ENCODE measurements around the gene CEMP1. TPM values are rescaled to one million over a fixed set of nuclear protein-coding genes. Genes with fewer than 3 reads are reported as not detected.
"Not testable (repeated sequence)": the region's sequence is repeated elsewhere in the genome, so short reads cannot be mapped to it uniquely, and the experiment has no call there.

CEMP1 gene
- total and polyA plus RNA-seq, 2 experiments from 2014 or later: 0.31 to 7.5 TPM

- H3K27ac ChIP-seq (ENCODE audit: low read depth); H3K4me1 Mint-ChIP-seq; H3K36me3 ChIP-seq (ENCODE audit: insufficient read depth); H3K27me3 ChIP-seq (ENCODE audit: insufficient read depth); H3K9me2 ChIP-seq (ENCODE audit: insufficient read depth); H3K4me1 ChIP-seq (ENCODE audit: insufficient read depth); H3K27ac Mint-ChIP-seq; H4K20me1 ChIP-seq (replicated peaks; ENCODE audit: insufficient read depth); H2AFZ ChIP-seq; H3K9me3 Mint-ChIP-seq; H3K4me3 Mint-ChIP-seq; H3F3A ChIP-seq (replicated peaks; ENCODE audit: low read depth); H3K27me3 Mint-ChIP-seq (ENCODE audit: insufficient read depth, low read depth, poor library complexity); H3K4me3 ChIP-seq; H3K36me3 Mint-ChIP-seq (ENCODE audit: low read depth); H3K79me2 ChIP-seq (replicated peaks; ENCODE audit: insufficient read depth); H3K4me2 ChIP-seq: not testable (repeated sequence)
- peak; percentile 94 for ATAC-seq
- peak; percentile 60 for DNase-seq (ENCODE audit: low spot score)
- peak; percentile 26 to 46; a peak in 2 of 4 replicates for TF ChIP-seq CTCF (conservative IDR thresholded peaks at IDR 0.05; ENCODE audit: low read depth in 2 of 2)
These were observed 48.9 kb upstream of the CEMP1 start for GRCh38 chr16:2580143-2580542.

GRCh38 chr16:2578905-2579304 is 47.7 kb upstream of the CEMP1 start:
- not testable (repeated sequence) for H3K4me3 Mint-ChIP-seq; H3K79me2 ChIP-seq (replicated peaks; ENCODE audit: insufficient read depth); H3K4me1 ChIP-seq (ENCODE audit: insufficient read depth); H3K27ac Mint-ChIP-seq; ATAC-seq; H3K36me3 ChIP-seq (ENCODE audit: insufficient read depth); DNase-seq (ENCODE audit: low spot score); H2AFZ ChIP-seq; H3F3A ChIP-seq (replicated peaks; ENCODE audit: low read depth); H3K36me3 Mint-ChIP-seq (ENCODE audit: low read depth); H3K9me2 ChIP-seq (ENCODE audit: insufficient read depth); H3K27me3 Mint-ChIP-seq (ENCODE audit: insufficient read depth, low read depth, poor library complexity); H3K4me2 ChIP-seq; H3K9me3 Mint-ChIP-seq; H3K27ac ChIP-seq (ENCODE audit: low read depth); H3K4me1 Mint-ChIP-seq; H3K4me3 ChIP-seq; H4K20me1 ChIP-seq (replicated peaks; ENCODE audit: insufficient read depth); H3K27me3 ChIP-seq (ENCODE audit: insufficient read depth)

GRCh38 chr16:2577044-2577443 is 45.8 kb upstream of the CEMP1 start:
- not testable (repeated sequence) for H3K4me1 Mint-ChIP-seq; H3K36me3 ChIP-seq (ENCODE audit: insufficient read depth); H3K27me3 ChIP-seq (ENCODE audit: insufficient read depth); H3K9me3 Mint-ChIP-seq; H3K36me3 Mint-ChIP-seq (ENCODE audit: low read depth); H3F3A ChIP-seq (replicated peaks; ENCODE audit: low read depth); H3K27ac Mint-ChIP-seq; H3K4me3 Mint-ChIP-seq; H3K4me1 ChIP-seq (ENCODE audit: insufficient read depth); H2AFZ ChIP-seq; H3K9me2 ChIP-seq (ENCODE audit: insufficient read depth); ATAC-seq; H3K27ac ChIP-seq (ENCODE audit: low read depth); H3K79me2 ChIP-seq (replicated peaks; ENCODE audit: insufficient read depth); DNase-seq (ENCODE audit: low spot score); H3K4me3 ChIP-seq; H3K4me2 ChIP-seq; H3K27me3 Mint-ChIP-seq (ENCODE audit: insufficient read depth, low read depth, poor library complexity); H4K20me1 ChIP-seq (replicated peaks; ENCODE audit: insufficient read depth)

GRCh38 chr16:2575839-2576238 is 44.6 kb upstream of the CEMP1 start:
- H3K9me3 Mint-ChIP-seq; H3K27me3 Mint-ChIP-seq (ENCODE audit: insufficient read depth, low read depth, poor library complexity); H2AFZ ChIP-seq; H3K36me3 Mint-ChIP-seq (ENCODE audit: low read depth); H3K27me3 ChIP-seq (ENCODE audit: insufficient read depth); H3K27ac ChIP-seq (ENCODE audit: low read depth); H3K27ac Mint-ChIP-seq; DNase-seq (ENCODE audit: low spot score); H3K36me3 ChIP-seq (ENCODE audit: insufficient read depth); H3F3A ChIP-seq (replicated peaks; ENCODE audit: low read depth); H3K4me3 Mint-ChIP-seq; H3K4me1 ChIP-seq (ENCODE audit: insufficient read depth); H4K20me1 ChIP-seq (replicated peaks; ENCODE audit: insufficient read depth); H3K4me2 ChIP-seq; H3K4me3 ChIP-seq; H3K4me1 Mint-ChIP-seq; H3K79me2 ChIP-seq (replicated peaks; ENCODE audit: insufficient read depth); ATAC-seq; H3K9me2 ChIP-seq (ENCODE audit: insufficient read depth): not testable (repeated sequence)

GRCh38 chr16:2572704-2573103 is 41.5 kb upstream of the CEMP1 start:
- not testable (repeated sequence) for H3K4me2 ChIP-seq; H3K9me2 ChIP-seq (ENCODE audit: insufficient read depth); H3F3A ChIP-seq (replicated peaks; ENCODE audit: low read depth); H3K36me3 Mint-ChIP-seq (ENCODE audit: low read depth); H3K27ac Mint-ChIP-seq; H3K27me3 Mint-ChIP-seq (ENCODE audit: insufficient read depth, low read depth, poor library complexity); H3K4me1 ChIP-seq (ENCODE audit: insufficient read depth); ATAC-seq; H3K4me3 Mint-ChIP-seq; H3K4me3 ChIP-seq; H2AFZ ChIP-seq; H4K20me1 ChIP-seq (replicated peaks; ENCODE audit: insufficient read depth); H3K4me1 Mint-ChIP-seq; H3K79me2 ChIP-seq (replicated peaks; ENCODE audit: insufficient read depth); DNase-seq (ENCODE audit: low spot score); H3K36me3 ChIP-seq (ENCODE audit: insufficient read depth); H3K9me3 Mint-ChIP-seq; H3K27ac ChIP-seq (ENCODE audit: low read depth); H3K27me3 ChIP-seq (ENCODE audit: insufficient read depth)

- not testable (repeated sequence) for ATAC-seq; H3K4me1 ChIP-seq (ENCODE audit: insufficient read depth); H3K36me3 ChIP-seq (ENCODE audit: insufficient read depth); H3K9me2 ChIP-seq (ENCODE audit: insufficient read depth); H3K36me3 Mint-ChIP-seq (ENCODE audit: low read depth); H3K4me3 Mint-ChIP-seq; H3K9me3 Mint-ChIP-seq; H3K27ac Mint-ChIP-seq; H3F3A ChIP-seq (replicated peaks; ENCODE audit: low read depth); H3K27ac ChIP-seq (ENCODE audit: low read depth); H3K27me3 Mint-ChIP-seq (ENCODE audit: insufficient read depth, low read depth, poor library complexity); H2AFZ ChIP-seq; H3K79me2 ChIP-seq (replicated peaks; ENCODE audit: insufficient read depth); H3K4me3 ChIP-seq; H4K20me1 ChIP-seq (replicated peaks; ENCODE audit: insufficient read depth); H3K4me1 Mint-ChIP-seq; DNase-seq (ENCODE audit: low spot score); H3K27me3 ChIP-seq (ENCODE audit: insufficient read depth); H3K4me2 ChIP-seq
These were observed 37.4 kb upstream of the CEMP1 start for GRCh38 chr16:2568573-2568972.

All from GM23338 (cell line).